H9 (cell line): ENCODE results near the gene EHBP1. TPM values are rescaled to one million over a fixed set of nuclear protein-coding genes. Genes with fewer than 3 reads are reported as not detected.

ENCODE experiments used
- DNase-seq: peaks from one replicate; pipeline ENCODE4 v3.0.0-alpha.2; 2017
- H2AFZ ChIP-seq: one replicate; pipeline ENCODE4 v1.6.1; 2013; ENCODE audit warnings: mild to moderate bottlenecking, low read length, control low read depth, moderate library complexity
- H2AK5ac ChIP-seq: 2 replicates; pipeline ENCODE4 v1.6.1; 2013; ENCODE audit warnings: low read length, control low read depth, mixed read lengths; ENCODE audit not compliant: insufficient read length
- H2BK120ac ChIP-seq: one replicate; pipeline ENCODE4 v1.6.1; 2013; ENCODE audit warnings: low read depth, mild to moderate bottlenecking, low read length, control low read depth, inconsistent platforms; ENCODE audit not compliant: poor library complexity, severe bottlenecking
- H2BK12ac ChIP-seq: 2 replicates; pipeline ENCODE4 v1.6.1; 2013; ENCODE audit warnings: low read length, control low read depth, mixed read lengths, low read depth; ENCODE audit not compliant: insufficient read length
- H2BK15ac ChIP-seq: 2 replicates; pipeline ENCODE4 v1.6.1; 2013; ENCODE audit warnings: low read depth, low read length, control low read depth
- H2BK20ac ChIP-seq: one replicate; pipeline ENCODE4 v1.6.1; 2013; ENCODE audit warnings: low read depth, mild to moderate bottlenecking, low read length, control low read depth, inconsistent platforms; ENCODE audit not compliant: poor library complexity, severe bottlenecking
- H2BK5ac ChIP-seq: 2 replicates; pipeline ENCODE4 v1.6.1; 2013; ENCODE audit warnings: low read length, control low read depth, mixed read lengths; ENCODE audit not compliant: insufficient read length
- H3K14ac ChIP-seq: 2 replicates; pipeline ENCODE4 v1.6.1; 2013; ENCODE audit warnings: low read length, control low read depth; ENCODE audit not compliant: insufficient read depth
- H3K18ac ChIP-seq: 2 replicates; pipeline ENCODE4 v1.6.1; 2013; ENCODE audit warnings: low read depth, mild to moderate bottlenecking, mixed read lengths, low read length, control low read depth; ENCODE audit not compliant: insufficient read length
- H3K23ac ChIP-seq: 2 replicates; pipeline ENCODE4 v1.6.1; 2013; ENCODE audit warnings: low read length, control low read depth, mixed read lengths, low read depth; ENCODE audit not compliant: insufficient read length
- H3K23me2 ChIP-seq: 2 replicates; pipeline ENCODE4 v1.6.1; 2013; ENCODE audit warnings: low read depth, mild to moderate bottlenecking, mixed read lengths, low read length, control low read depth; ENCODE audit not compliant: insufficient read length, poor library complexity, severe bottlenecking
- H3K27ac ChIP-seq: 2 replicates; pipeline ENCODE4 v1.5.1; 2013; ENCODE audit warnings: low read length, control low read depth, mixed read lengths, low read depth; ENCODE audit not compliant: insufficient read length
- H3K27me3 ChIP-seq: 2 replicates; pipeline ENCODE4 v1.6.1; 2013; ENCODE audit warnings: low read length, control low read depth, inconsistent platforms; ENCODE audit not compliant: insufficient read depth
- H3K4ac ChIP-seq: 2 replicates; pipeline ENCODE4 v1.6.1; 2013; ENCODE audit warnings: low read depth, mild to moderate bottlenecking, control low read depth, inconsistent platforms, low read length, moderate library complexity
- H3K4me1 ChIP-seq: 2 replicates; pipeline ENCODE4 v1.6.1; 2013; ENCODE audit warnings: low read length, control low read depth, inconsistent platforms; ENCODE audit not compliant: insufficient read depth
- H3K4me2 ChIP-seq: 2 replicates; pipeline ENCODE4 v1.6.1; 2013; ENCODE audit warnings: low read length, control low read depth, mixed read lengths; ENCODE audit not compliant: insufficient read length, insufficient read depth
- H3K56ac ChIP-seq: 2 replicates; pipeline ENCODE4 v1.6.1; 2013; ENCODE audit warnings: low read depth, mild to moderate bottlenecking, mixed read lengths, low read length, control low read depth; ENCODE audit not compliant: insufficient read length
- H3K79me1 ChIP-seq: 2 replicates; pipeline ENCODE4 v1.6.1; 2013; ENCODE audit warnings: low read depth, mild to moderate bottlenecking, moderate library complexity, low read length, control low read depth, inconsistent platforms; ENCODE audit not compliant: insufficient read depth, poor library complexity, severe bottlenecking
- H3K79me2 ChIP-seq: 2 replicates; pipeline ENCODE4 v1.6.1; 2013; ENCODE audit warnings: low read length, control low read depth, inconsistent platforms; ENCODE audit not compliant: insufficient read depth
- H3K9ac ChIP-seq: 2 replicates; pipeline ENCODE4 v1.6.1; 2013; ENCODE audit warnings: low read length, control low read depth, mixed read lengths; ENCODE audit not compliant: insufficient read length; ENCODE audit errors: extremely low read depth
- H3K9me3 ChIP-seq: one replicate; pipeline ENCODE4 v1.6.1; 2013; ENCODE audit warnings: low read depth, low read length, inconsistent platforms; ENCODE audit not compliant: control insufficient read depth
- H3T11ph ChIP-seq: one replicate; pipeline ENCODE4 v1.6.1; 2013; ENCODE audit warnings: mild to moderate bottlenecking, low read length, control low read depth, inconsistent platforms
- H4K20me1 ChIP-seq: one replicate; pipeline ENCODE4 v1.6.1; 2013; ENCODE audit not compliant: control insufficient read depth, insufficient read length, insufficient read depth
- H4K5ac ChIP-seq: 2 replicates; pipeline ENCODE4 v1.6.1; 2013; ENCODE audit warnings: low read depth, mild to moderate bottlenecking, mixed read lengths, low read length, control low read depth; ENCODE audit not compliant: insufficient read length
- H4K8ac ChIP-seq: replicated peaks from 2 replicates; pipeline ENCODE4 v1.6.1; 2013; ENCODE audit warnings: low read length, control low read depth, mixed read lengths, low read depth; ENCODE audit not compliant: insufficient read length
- H4K91ac ChIP-seq: 2 replicates; pipeline ENCODE4 v1.6.1; 2013; ENCODE audit warnings: low read depth, mild to moderate bottlenecking, moderate library complexity, mixed read lengths, low read length, control low read depth; ENCODE audit not compliant: insufficient read length
- H3K27ac Mint-ChIP-seq, 3 experiments: 2 replicates in 2 of 3; 3 replicates in 1 of 3; pipeline ENCODE4 v1.8.0; 2020 to 2021; ENCODE audit warnings: mixed read lengths in 3 of 3, mild to moderate bottlenecking in 1 of 3, moderate library complexity in 1 of 3
- H3K27me3 Mint-ChIP-seq: 2 replicates; pipeline ENCODE4 v1.8.0; 2021; ENCODE audit warnings: low read depth, mild to moderate bottlenecking, moderate library complexity, mixed read lengths
- H3K36me3 Mint-ChIP-seq, 3 experiments: 2 replicates in 2 of 3; 3 replicates in 1 of 3; pipeline ENCODE4 v1.8.0; 2020 to 2021; ENCODE audit warnings: low read depth in 3 of 3, mixed read lengths in 3 of 3; ENCODE audit not compliant: insufficient read depth in 1 of 3
- H3K4me1 Mint-ChIP-seq, 2 experiments: 2 replicates each; pipeline ENCODE4 v1.8.0; 2020; ENCODE audit warnings: mixed read lengths in 2 of 2
- H3K4me3 Mint-ChIP-seq, 2 experiments: 2 replicates in 1 of 2; 3 replicates in 1 of 2; pipeline ENCODE4 v1.8.0; 2020 to 2021; ENCODE audit warnings: mild to moderate bottlenecking in 2 of 2, mixed read lengths in 2 of 2, moderate library complexity in 1 of 2
- H3K9me3 Mint-ChIP-seq, 2 experiments: 2 replicates in 1 of 2; 3 replicates in 1 of 2; pipeline ENCODE4 v1.8.0; 2020; ENCODE audit warnings: mild to moderate bottlenecking in 2 of 2, mixed read lengths in 2 of 2, moderate library complexity in 1 of 2
- WGBS: extraction: QIAGEN DNeasy Blood & Tissue Kit; methylation state at CpG from one replicate; pipeline ENCODE4 v1.1.7; 2013; ENCODE audit warnings: missing lambda C conversion rate, low lambda C conversion rate, mixed read lengths; ENCODE audit not compliant: insufficient read length; ENCODE audit errors: extremely low coverage; 5-methylcytosine and 5-hydroxymethylcytosine counted together
- total RNA-seq: library from RNA; stranded (reverse); gene quantifications from 2 replicates; pipeline ENCODE4 v1.2.1, GENCODE V29; 2021
- TF ChIP-seq, protein P1 (sequence below): fragments of 200-600 bp; sonication (generic); conservative IDR thresholded peaks from 3 replicates; pipeline ENCODE4 v1.8.0; 2021; ENCODE audit warnings: antibody characterized with exemption, mild to moderate bottlenecking

The EHBP1 gene
- total RNA-seq, 1 experiment from 2014 or later = 35.6 TPM

DNA sequence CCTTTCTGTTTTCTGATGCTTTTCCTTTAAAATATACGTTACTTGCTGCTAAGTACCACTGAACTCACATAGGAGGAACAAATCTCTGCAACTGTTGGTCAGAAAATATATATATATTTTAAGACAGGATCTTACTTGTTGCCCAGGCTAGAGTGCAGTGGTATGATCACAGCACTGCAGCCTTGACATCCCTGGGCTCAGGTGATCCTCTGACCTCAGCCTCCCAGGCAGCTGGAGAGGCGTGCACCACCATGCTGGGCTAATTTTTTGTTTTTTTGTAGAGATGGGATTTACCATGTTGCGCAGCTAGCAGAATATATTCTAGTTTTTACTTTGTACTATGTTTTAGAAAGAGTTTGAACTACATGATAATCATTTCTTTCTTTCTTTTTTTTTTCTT is 51.5 kb downstream of the EHBP1 start:
- no peak overlapping the region for H3K4me3 Mint-ChIP-seq
- H3K9ac ChIP-seq = no peak overlapping the region
- H4K5ac ChIP-seq = no peak overlapping the region
- H3K27me3 Mint-ChIP-seq = no peaks in the 10 kb centered on the region
- no peak overlapping the region for H3K18ac ChIP-seq
- no peak overlapping the region for H2AK5ac ChIP-seq
- H3K27ac ChIP-seq = no peak overlapping the region
- H3K27ac Mint-ChIP-seq = no peak overlapping the region
- H3K4ac ChIP-seq = no peak overlapping the region
- WGBS = no CpG with 5 or more reads among the region's 3 CpGs
- no peaks in the 10 kb centered on the region for H3K23me2 ChIP-seq
- H3K14ac ChIP-seq = no peak overlapping the region
- H2BK120ac ChIP-seq = no peak overlapping the region
- H4K8ac ChIP-seq = no peak overlapping the region
- H3K79me1 ChIP-seq = no peaks in the 10 kb centered on the region
- H3K36me3 Mint-ChIP-seq = peaks cover 31 to 33% (median 32%) of the 10 kb centered on the region in 3 experiments
- peaks cover 2 to 6% of the 10 kb centered on the region in 2 experiments; a peak in 3 of 4 replicates for H3K4me1 Mint-ChIP-seq
- H3K4me2 ChIP-seq = no peak overlapping the region
- no peaks in the 10 kb centered on the region for H3K4me1 ChIP-seq
- no peak overlapping the region for H2BK20ac ChIP-seq
- TF ChIP-seq, protein P1, sequence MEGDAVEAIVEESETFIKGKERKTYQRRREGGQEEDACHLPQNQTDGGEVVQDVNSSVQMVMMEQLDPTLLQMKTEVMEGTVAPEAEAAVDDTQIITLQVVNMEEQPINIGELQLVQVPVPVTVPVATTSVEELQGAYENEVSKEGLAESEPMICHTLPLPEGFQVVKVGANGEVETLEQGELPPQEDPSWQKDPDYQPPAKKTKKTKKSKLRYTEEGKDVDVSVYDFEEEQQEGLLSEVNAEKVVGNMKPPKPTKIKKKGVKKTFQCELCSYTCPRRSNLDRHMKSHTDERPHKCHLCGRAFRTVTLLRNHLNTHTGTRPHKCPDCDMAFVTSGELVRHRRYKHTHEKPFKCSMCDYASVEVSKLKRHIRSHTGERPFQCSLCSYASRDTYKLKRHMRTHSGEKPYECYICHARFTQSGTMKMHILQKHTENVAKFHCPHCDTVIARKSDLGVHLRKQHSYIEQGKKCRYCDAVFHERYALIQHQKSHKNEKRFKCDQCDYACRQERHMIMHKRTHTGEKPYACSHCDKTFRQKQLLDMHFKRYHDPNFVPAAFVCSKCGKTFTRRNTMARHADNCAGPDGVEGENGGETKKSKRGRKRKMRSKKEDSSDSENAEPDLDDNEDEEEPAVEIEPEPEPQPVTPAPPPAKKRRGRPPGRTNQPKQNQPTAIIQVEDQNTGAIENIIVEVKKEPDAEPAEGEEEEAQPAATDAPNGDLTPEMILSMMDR = no peak
- H2BK15ac ChIP-seq = no peak overlapping the region
- no peak overlapping the region for H2BK5ac ChIP-seq
- no peaks in the 10 kb centered on the region for H4K20me1 ChIP-seq
- no peak overlapping the region for H2BK12ac ChIP-seq
- H3K27me3 ChIP-seq = no peaks in the 10 kb centered on the region
- no peak overlapping the region for H3K23ac ChIP-seq
- no peak overlapping the region for H4K91ac ChIP-seq
- no peaks in the 10 kb centered on the region; the same call in 1 of the 2 replicates for H3K79me2 ChIP-seq
- no peak for DNase-seq
- H2AFZ ChIP-seq = no peak overlapping the region
- no peak overlapping the region for H3T11ph ChIP-seq
- peaks cover 23 to 28% of the 10 kb centered on the region in 2 experiments for H3K9me3 Mint-ChIP-seq
- H3K56ac ChIP-seq = no peak overlapping the region
- H3K9me3 ChIP-seq = no peaks in the 10 kb centered on the region
